HG03342 (cell line): ENCODE measurements around the gene PRDM10.

Experiments
- ATAC-seq: cut with Tn5 transposase; IDR thresholded peaks from one replicate; pipeline ENCODE4 v1.9.1; 2021; ENCODE audit warnings: mild to moderate bottlenecking, moderate library complexity; ENCODE audit not compliant: unreplicated experiment

Gene PRDM10

DNA sequence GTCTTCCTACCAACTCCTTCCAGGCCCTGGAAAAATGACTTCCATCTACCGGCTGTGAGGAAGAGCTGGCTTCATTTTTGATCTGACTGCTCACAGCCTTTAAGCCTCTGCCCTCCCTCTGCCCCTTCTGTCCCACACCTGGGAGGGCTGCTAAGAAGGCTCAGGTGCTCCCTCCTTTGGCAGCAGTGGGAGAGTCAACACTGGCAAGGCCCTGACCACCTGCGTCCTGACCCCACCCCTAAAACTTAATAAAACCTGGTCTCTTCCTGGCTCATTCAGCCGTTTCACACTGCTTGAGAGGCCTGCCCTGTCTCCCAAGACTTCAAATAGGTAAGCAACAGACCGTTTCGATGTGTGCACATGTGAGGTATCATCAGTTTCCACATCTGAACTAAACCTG is 55.2 kb downstream of the PRDM10 start:
- ATAC-seq: no peak

DNA sequence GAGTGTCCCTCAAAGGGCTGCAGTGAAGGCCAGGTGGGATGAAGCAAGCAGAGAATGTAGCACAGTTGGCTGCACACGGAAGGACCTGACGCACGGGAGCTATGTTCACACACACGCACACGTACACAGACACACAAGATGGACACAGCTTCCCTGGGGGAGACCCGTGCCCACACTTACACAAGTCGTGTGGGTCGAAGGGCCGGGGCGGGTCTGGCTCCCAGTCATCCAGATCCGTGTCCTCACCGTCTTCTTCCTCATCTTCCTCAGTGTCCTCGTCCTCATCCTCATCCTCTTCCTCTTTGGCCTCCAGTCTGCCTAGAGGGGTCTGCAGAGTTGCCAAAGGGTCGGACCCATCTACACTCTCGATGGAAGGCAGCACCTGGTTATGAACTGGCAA is 55.7 kb downstream of the PRDM10 start:
- no peak for ATAC-seq

DNA sequence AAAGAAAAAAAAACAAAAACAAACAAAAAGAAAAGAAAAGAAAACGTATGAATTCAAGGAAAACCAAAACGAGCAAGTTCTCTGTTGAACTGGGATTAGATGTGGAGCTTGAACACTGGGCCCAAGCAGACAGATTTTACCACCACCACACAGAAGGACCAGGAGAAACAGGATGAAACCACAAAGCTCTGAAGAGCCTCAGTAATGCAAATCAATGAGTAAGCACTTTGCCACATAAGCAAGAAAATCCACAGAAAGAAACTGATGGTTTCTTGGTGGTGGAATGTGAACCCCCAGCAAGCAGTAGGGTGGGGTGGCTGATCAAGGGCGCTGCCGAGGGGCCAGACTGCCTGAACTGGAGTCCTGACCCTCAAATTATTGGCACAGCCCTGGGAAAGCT is 56.4 kb downstream of the PRDM10 start:
- no peak for ATAC-seq

DNA sequence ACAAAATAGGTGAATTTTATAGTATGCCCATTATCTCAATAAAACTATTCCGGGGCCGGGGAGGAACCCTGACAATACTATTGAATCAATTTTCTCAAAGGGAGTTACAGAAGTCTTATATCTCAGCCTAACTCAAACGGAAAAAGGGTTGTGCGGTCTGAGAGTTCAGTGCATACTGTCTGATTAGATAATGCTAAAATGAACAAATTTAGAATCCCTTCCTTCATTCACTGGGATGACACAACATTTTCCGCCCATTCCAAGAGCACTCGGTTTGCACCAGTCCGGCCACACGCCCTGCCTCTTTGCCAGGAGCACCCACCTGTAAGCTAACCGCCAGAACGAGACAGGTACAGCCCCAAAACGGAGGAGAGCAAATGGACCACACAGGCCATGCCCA is 57.3 kb downstream of the PRDM10 start:
- no peak for ATAC-seq

DNA sequence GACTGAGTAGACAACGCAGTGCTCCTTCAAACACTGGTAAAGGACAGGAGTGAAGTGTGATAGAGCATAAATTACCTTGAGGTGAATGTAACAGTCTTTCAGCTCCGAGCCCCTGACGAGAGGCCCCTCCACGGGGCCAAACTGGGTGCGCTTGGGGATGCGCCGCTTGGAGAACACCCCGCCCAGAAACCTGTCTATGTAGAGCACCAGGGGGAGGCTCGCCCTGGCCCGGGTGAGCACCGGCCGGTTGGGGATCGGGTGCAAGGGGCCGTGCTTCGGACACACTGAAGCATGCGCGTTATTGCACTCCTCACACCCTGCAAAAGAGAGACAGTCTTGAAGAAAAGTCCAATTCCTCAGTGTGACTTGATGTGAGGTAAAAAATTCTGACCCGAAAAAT is 57.9 kb downstream of the PRDM10 start:
- no peak for ATAC-seq

DNA sequence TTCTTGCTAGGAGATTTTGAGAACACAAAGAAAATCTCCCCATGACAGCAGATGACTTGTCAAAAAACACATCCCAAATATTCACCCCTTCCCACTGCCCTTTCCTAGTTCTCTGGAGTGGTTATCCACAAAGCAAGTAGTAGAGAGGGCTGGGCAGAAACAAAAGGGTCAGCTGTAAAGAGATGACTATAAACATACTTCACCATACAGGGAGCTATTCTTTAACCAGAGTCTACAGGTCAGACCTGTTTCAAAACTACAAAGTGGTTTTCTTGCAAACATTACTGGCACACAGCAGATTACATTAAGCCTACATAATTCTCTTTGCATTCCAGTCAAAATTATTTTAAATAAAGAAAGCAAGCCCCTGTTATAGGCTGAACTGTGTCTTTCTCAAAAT is 59.6 kb downstream of the PRDM10 start:
- no peak for ATAC-seq

DNA sequence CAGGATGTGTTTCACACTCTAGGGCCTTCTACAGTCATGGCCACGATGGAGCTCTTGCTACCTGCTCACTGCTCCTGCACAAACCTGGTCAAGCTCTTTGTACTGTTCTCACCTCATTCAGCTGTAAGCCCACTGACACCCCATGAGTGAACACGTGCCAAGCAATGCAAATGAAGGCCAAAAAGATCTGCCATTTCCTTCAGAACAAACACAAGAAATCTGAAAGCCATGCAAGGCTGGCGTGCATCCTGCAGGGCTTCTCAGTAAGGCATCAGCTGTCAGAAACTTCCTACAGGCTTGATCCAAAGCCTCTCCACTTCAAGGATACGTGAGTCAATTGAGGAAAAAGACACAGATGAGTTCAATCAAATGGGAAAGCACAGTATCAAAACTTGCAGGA is 63.1 kb downstream of the PRDM10 start:
- no peak for ATAC-seq

DNA sequence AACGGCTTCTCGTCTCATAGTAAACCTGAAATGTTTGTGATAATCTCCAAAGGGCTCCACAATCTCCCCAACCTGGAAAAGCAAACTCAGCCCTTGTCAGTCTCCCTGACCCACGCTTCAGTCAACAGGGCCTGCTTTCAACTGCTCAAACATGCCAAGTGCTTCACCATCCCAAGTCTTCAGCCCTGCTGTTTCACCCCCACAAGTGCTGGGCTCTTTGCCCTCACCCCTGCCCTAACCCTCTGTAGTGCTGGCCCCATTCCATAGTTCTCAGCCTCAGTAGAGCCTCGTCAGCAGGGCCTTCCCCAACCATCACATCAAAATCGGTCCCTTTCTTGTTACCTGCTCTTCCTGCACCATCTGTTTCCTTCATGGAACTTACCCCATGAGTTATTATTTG is 63.9 kb downstream of the PRDM10 start:
- no peak for ATAC-seq

DNA sequence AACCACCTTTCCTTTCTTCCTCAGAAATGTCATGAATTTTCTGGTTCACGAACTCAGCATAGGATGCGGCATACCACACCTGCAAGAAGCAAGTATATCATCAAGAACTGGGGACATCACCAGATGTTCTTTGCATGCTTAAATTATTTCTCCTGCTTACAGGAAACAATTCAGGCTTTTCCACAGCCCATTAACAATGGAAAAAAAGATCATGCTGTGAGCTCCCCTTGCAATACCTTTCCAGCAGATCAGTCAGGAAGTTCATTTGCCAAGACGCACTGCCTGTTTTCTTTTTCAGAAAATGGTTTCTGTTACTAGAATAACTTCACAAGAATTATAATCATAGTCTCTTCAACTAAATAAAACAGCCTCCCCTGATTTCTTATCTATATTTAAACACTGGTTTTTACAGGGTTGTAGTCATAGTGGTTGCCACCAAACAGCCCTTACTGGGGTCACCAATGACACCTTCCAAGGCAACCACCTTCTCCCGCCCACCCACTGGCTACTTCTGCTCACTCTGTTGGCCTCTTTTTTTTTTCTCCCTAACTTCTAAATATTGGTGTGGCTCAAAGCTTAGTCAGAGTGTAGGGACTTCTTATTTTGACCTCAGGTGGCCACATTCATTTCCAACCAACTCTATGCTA is 64.9 kb downstream of the PRDM10 start:
- ATAC-seq: no peak

DNA sequence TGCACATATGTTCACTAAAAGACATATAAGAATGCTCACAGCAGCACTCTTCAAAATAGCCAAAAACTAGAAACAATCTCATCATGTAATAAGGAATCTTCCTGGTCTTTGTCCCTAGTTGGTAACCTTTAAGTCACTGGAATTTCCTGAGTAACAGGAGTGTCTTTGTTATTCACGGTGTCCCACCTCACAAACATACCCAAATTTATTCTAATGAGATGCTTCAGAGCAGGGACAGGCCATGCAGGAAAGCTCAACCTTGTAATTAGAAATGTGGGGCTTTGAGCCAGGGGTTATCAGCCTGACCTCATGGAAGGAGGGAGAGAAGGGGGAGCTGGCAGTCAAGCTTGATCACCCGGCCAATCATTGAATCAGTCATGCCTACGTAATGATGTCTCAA is 66.9 kb downstream of the PRDM10 start:
- no peak for ATAC-seq

DNA sequence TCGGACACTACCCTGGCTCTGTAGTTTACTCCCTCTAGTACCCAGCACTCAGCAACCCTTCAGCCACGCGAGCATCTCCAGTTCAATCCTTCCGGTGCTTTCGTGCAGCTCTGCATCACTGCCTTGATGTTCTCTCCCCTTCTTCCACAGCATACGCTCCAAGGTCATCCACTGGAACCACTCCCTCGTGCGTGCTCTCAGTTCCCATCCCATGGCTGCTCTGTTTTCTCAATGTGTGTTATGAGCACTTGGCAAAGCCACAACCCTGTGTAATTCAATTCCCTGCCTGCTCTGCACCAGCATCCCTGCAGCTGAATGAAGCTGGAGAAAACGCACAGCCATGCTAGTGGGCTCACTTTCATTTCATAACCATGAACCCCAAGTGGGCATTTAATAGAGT is 68.7 kb downstream of the PRDM10 start:
- no peak for ATAC-seq

DNA sequence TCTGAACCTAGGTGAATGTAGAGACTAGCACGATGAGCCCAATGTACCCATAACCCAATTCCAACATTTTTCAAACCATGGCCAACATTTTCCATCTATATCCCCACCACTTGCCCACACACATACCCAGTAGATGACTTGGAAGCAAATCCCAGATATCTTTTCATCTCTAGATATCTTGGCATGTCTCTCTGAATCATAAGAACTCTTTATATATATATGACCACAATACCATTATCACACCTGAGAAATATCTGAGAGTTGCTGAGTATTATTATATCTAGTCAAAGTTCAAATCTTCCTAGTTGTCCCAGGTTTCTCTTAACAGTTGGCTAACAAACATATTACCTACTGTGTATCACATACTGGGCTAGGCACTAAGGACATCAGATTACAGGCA is 69.4 kb downstream of the PRDM10 start:
- ATAC-seq: no peak

DNA sequence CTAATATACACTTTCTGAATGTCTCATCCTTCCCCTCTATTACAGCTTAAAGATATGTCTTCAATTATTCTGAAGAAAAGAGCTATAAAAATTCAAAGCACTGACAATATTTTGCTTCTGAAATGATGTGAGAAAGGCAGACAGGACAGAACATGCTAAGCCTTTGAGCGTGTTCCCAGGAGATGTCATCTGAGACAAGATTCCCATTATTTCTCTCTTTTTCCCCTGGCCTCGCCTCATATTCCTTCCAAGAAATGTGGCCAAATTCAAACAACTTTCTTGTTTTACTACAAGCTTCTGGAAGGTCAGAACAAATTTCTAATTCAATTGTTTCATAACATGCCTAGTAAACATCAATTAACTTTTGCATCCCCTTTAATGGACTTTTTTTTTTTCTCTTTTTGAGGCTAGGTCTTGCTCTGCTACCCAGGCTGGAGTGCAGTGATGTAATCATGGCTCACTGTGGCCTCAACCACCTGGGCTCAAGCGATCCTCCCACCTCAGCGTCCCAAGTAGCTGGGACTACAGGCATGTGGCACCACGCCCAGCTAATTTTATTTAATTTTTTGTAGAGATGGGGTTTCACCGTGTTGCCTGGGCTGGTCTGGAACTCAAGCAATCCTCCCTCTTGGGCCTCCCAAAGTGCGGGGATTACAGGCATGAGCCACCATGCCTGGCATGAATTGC is 70.1 kb downstream of the PRDM10 start:
- no peak for ATAC-seq

DNA sequence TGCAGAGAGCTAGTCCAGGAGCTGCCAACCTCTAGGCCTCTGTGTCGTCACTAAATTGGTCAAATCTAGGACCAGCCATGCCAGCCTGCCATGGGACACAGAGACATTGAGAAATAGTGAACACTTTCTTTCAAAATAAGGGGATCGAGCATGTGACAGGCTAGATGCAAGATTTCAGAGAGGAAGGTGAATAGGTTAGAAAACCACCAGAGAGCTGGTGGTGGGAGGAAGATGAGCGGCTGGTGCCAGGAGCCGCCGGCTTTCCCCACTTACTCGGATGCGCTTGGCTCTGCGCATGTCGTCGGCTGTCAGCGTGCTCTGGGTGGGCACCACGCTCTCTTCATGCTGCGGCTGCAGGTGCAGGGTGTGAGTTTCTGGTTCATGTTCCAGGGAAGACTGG is 71.9 kb downstream of the PRDM10 start:
- ATAC-seq: no peak

DNA sequence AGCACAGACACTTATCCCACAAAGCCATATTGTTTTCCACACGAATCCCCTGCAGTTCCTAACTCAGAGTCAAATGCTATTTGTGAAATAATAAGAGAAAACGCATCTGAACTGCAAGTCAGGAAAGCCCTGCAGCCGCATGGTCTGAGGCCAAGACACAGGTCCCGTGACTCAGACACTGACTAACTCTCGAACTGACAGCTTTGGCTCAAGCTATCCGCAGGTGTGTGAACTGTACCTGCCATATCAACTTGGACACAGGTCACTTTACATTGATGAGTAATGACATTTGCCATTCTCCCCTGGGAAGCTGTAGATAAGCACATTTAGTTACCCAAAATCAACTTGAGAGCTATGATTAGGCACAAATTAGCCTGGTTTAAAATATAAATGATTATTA is 72.3 kb downstream of the PRDM10 start:
- no peak for ATAC-seq

DNA sequence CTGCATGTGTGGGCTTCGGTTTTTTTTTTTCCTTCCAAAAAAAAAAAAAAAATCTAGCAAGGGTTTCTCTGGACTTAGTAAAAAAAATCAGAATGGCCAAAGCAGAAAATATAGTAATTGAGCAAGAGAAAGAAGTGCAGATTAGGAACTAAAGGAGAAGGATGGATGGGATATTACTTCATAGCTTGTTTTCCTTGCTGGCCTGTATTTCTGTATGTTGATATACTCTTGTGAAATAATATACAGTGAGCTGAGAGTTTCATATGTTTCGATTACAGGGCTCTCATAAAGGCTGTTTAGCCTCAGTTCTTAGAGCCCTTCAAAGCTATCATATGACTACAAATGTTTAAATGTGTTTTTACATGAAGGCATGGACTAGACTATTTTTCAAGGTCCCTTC is 72.9 kb downstream of the PRDM10 start:
- no peak for ATAC-seq

DNA sequence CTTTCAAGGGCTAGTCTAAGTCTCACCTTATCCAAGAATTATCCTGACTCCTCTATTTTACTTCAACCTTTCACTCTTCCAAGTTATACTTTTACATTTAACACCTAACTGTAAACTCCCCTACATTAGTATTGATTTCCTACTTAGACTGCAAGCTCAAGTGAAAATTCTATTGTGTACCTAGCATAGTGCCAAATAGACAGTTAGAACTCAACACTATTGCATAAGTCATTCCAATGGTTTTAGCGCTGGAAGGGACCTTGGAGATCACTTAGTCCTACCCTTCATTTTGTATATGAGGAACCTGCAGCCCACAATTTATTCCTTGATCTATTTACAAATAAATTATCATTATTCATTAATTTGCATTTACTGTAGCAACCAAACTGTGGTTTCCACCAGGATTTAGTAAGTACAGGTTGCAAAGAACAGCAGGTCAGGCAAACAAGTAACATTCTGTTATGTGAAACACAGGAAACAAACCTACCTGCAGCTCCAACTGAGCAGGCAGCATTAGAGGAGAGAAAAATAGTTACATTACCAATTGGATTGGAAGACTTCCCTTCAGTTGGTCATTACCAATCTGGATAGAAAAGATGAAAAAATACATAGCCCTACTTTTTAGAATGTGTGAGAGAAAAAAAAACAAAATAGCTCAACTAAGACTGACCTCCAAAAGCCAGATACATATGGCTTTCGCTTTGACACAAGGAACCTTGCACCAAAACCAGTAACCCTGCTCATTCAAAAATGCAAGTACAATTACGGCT is 73.5 kb downstream of the PRDM10 start:
- ATAC-seq: no peak

DNA sequence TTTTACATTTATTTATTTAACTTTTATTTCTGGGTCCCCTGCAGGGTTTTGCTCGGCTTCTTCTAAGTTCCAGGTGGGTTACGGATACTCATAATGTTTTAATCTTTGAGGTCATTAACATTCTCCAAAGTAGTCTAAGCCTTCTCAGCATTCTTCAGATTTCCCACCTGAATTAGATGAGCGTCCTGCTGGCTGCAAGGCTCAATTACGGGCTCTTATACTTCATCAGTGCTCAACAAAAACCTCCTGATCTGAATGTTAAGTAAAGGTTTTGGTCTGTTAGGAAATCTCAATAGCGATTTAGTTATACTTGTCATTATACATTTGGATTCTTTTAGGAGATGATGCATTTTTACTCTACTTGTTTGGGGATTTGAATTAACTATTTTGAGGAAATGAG is 80.0 kb downstream of the PRDM10 start:
- ATAC-seq: no peak

DNA sequence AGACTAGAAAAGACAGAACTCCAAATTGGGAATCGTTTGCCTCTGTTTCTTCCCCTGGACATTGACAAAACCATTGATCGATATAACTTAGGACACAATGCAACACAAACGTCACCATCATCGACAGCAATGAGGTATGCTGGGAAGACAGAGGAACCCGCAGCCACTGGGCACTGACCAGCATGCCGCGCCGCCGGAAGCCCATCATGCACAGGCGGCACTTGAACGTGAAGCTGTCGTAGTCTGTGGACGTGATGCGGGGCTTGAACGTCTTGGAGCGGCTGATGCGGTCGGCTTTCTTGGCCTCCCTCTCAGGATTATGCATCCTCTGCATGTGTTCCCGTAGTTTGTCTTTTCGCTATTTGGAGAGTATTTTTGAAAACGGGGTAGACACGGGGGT is 84.3 kb downstream of the PRDM10 start:
- ATAC-seq: no peak

DNA sequence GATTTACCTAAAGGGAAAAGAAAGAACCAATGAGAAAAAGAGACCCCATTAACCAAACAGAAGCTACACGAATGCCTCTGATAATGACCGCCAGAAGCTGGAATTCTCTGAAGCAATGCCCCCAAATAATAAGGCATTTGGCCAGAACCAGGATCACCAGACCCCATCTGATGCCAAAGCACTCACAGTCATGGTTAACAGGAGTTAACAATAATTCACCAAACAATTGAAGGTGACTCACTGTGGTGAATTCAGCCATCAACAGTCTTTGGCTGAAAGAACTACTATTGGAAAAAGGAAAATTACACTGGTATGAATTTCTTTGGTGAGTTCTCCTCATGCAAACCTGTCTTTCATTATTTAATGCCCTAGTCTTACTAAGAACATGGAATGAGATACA is 85.4 kb downstream of the PRDM10 start:
- no peak for ATAC-seq

DNA sequence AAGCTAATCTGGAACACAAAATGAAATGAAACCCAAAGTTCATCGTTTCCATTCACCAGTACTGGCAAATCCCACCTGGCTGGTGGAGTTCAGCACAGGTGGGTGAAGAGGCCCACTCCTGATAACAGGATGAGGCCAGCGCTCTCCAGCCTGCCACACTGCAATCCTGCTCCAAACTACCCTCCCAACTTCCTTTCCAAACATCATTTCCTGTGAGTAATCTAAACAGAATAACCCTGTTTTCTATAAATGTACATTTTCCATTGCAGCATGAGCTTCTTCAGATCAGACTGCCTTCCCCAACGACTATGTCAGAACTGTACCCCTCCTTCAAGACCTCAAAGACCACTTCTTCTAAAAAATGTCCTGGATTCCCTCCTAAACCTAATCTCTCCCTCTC is 91.3 kb downstream of the PRDM10 start:
- ATAC-seq: no peak

DNA sequence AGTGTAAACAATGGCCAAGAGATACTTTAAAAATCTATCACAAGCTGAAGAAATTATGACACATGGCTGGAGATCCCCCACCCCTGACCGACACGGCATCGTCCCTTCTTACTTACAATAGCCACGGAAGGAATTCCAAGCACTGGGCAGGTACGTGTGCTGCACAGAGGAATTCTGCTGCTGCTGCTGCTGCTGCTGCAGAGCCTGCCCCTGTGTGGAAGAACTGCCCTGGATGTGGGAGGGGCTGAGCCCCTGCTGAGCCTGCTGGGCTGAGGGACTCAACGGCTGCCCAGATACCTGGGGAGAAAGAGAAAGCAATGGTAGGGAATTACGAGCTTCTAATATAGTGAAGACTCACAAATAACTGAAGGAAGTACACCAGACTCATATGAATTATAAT is 92.3 kb downstream of the PRDM10 start:
- no peak for ATAC-seq
